HG03378 (cell line): Measurements from ENCODE around the gene ZNF654.
"Not testable (repeated sequence)": the region's sequence is repeated elsewhere in the genome, so short reads cannot be mapped to it uniquely, and the experiment has no call there.

ENCODE experiments used
- ATAC-seq: cut with Tn5 transposase; IDR thresholded peaks from one replicate; pipeline ENCODE4 v1.9.1; 2021; ENCODE audit warnings: mild to moderate bottlenecking, moderate library complexity; ENCODE audit not compliant: unreplicated experiment

The ZNF654 gene

GRCh38 chr3:88058581-88059379, at the start of gene ZNF654, which contains the start of gene CGGBP1:
ZNF654 (plus strand) TSS chr3:88059255; CDS start chr3:88059320, 65 bp downstream.
CGGBP1 (minus strand) TSS chr3:88059005; CDS start chr3:88055976, 3,029 bp downstream.
- ATAC-seq = peak; percentile 95

- no peak for ATAC-seq
Measured at GRCh38 chr3:88010810-88011209, 48.2 kb upstream of the ZNF654 start.

GRCh38 chr3:88013592-88013991, 45.5 kb upstream of the ZNF654 start:
- no peak for ATAC-seq

- ATAC-seq = not testable (repeated sequence)
Measured at GRCh38 chr3:88015656-88016055, 43.4 kb upstream of the ZNF654 start.

GRCh38 chr3:88019024-88019423, 40.0 kb upstream of the ZNF654 start:
- peak; percentile 99 for ATAC-seq

GRCh38 chr3:88025001-88025552, 34.0 kb upstream of the ZNF654 start:
- ATAC-seq = no peak

GRCh38 chr3:88028876-88029275, 30.2 kb upstream of the ZNF654 start:
- no peak for ATAC-seq

GRCh38 chr3:88030210-88030609, 28.8 kb upstream of the ZNF654 start:
- no peak for ATAC-seq

GRCh38 chr3:88031642-88032077, 27.4 kb upstream of the ZNF654 start:
- peak; percentile 91 for ATAC-seq

- no peak for ATAC-seq
Measured at GRCh38 chr3:88032245-88032644, 26.8 kb upstream of the ZNF654 start.

GRCh38 chr3:88033079-88033478, 26.0 kb upstream of the ZNF654 start:
- ATAC-seq = no peak

- no peak for ATAC-seq
Measured at GRCh38 chr3:88033808-88034207, 25.2 kb upstream of the ZNF654 start.

GRCh38 chr3:88034491-88035275, 24.4 kb upstream of the ZNF654 start:
- ATAC-seq = no peak

- no peak for ATAC-seq
Measured at GRCh38 chr3:88036221-88036620, 22.8 kb upstream of the ZNF654 start.

GRCh38 chr3:88038566-88038965, 20.5 kb upstream of the ZNF654 start:
- no peak for ATAC-seq

- ATAC-seq = no peak
Measured at GRCh38 chr3:88040529-88040928, 18.5 kb upstream of the ZNF654 start.

- no peak for ATAC-seq
Measured at GRCh38 chr3:88041005-88041404, 18.1 kb upstream of the ZNF654 start.

GRCh38 chr3:88044411-88044810, 14.6 kb upstream of the ZNF654 start:
- no peak for ATAC-seq

- no peak for ATAC-seq
Measured at GRCh38 chr3:88046766-88047165, 12.3 kb upstream of the ZNF654 start.

GRCh38 chr3:88057630-88058305, 1.3 kb upstream of the ZNF654 start:
- no peak for ATAC-seq

GRCh38 chr3:88058306-88058580, 812 bp upstream of the ZNF654 start:
- peak; percentile 10 for ATAC-seq
